GM10266 (cell line): ENCODE results near the gene MUC13.

Experiments used
- DNase-seq: peaks from one replicate; pipeline ENCODE4 v3.0.0; 2012; ENCODE audit errors: extremely low spot score
- TF ChIP-seq, protein P1 (sequence below): IDR thresholded peaks from 2 replicates; pipeline ENCODE4 v1.5.1; 2012; ENCODE audit warnings: mild to moderate bottlenecking, low read depth; ENCODE audit not compliant: control insufficient read depth, insufficient read depth; ENCODE audit errors: missing control alignments

MUC13 gene

DNA sequence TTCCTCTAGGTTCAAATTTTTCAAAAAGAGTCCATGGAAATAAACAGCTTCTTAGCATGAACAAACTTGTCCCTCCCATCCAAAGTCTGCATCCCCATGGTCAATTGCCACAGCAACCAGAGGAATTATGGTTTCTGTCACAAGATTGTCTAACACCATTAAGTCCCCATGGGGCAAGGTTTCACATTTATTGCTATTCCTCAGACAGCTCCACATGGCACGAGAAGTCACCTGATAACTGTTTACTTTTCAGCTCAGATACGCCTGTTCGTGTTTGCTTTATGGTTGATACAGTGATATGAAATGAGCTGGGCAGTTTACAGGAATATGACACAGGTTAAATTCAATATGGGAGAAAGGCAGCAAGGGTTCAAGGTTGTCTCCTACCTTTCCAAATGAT, 37.9 kb upstream of the MUC13 start:
- TF ChIP-seq, protein P1, sequence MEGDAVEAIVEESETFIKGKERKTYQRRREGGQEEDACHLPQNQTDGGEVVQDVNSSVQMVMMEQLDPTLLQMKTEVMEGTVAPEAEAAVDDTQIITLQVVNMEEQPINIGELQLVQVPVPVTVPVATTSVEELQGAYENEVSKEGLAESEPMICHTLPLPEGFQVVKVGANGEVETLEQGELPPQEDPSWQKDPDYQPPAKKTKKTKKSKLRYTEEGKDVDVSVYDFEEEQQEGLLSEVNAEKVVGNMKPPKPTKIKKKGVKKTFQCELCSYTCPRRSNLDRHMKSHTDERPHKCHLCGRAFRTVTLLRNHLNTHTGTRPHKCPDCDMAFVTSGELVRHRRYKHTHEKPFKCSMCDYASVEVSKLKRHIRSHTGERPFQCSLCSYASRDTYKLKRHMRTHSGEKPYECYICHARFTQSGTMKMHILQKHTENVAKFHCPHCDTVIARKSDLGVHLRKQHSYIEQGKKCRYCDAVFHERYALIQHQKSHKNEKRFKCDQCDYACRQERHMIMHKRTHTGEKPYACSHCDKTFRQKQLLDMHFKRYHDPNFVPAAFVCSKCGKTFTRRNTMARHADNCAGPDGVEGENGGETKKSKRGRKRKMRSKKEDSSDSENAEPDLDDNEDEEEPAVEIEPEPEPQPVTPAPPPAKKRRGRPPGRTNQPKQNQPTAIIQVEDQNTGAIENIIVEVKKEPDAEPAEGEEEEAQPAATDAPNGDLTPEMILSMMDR = no peak
- no peak for DNase-seq

DNA sequence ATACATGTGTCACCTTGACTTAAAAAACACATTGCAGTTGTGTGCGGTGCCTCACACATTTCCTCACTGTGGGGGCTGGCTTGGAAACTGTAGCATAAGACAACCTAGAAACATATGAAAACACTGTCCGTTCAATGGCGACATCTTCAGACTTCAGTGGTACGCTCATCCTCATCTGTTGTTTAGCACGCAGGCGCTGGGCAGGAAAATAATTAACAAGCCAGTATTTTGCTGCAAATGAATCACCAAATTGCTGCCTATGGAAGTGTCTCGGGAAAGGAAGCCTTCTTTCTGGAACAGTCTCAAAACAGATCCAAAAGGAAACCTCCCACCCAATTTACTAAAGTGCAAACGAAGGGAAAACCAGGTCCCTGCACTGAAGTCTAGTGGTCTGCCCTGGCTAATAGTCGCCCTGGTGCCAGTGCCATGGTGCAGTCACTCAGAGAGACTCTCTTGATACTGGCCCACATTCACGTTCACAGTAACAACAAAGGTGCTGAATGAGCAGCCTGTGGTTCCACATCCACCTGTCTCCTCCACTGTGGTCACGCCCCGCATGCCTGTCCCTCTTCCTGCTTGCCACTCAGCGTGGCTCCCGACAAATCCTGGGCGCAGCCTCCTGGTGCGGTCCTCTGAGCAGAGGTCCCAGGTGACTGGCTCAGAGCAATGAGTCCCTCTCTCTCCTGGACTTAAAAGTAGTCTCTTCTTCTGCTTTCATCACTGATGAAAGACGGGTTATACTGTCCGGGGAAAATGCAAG, 35.6 kb upstream of the MUC13 start:
- DNase-seq = no peak
- TF ChIP-seq, protein P1 = no peak

DNA sequence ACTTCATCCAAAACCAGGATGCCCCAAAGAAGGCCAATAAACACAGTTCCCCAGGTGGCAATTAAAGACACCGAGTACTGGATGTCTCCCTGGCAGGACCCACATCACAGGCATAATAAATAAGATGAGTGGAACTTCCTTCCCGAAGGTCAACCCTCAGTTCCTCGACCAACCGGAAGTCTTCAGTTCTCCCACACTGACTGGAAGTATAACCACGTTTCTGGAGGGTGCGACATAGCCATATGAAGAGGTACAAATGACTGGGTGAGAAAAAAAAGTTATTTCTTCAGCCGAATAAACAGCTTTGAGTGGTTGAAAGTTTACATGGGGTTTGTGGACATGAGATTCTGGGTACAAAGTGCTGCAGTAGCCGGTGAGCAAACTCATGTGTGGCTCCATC, 34.6 kb upstream of the MUC13 start:
- DNase-seq = no peak
- TF ChIP-seq, protein P1 = no peak

DNA sequence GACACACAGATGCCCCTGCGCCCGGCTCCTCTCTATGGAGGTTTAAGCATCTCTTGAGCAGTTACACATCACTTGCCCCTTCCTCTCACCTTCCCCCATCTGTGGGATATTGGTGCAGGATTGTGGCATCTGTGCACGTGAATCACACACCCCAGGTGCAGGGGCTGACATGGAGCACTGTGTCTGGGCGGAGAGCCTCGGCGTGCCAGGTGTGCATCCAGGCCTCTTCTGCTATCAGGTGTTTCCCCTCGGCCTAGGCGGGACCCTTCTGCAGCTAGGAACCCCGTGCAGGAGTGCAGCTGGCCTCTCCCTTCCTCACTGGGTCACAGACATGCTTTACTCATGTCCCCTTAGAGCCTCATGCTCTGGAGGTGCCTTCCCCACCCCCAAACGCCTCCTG, 33.4 kb upstream of the MUC13 start:
- TF ChIP-seq, protein P1 = no peak
- DNase-seq = no peak

DNA sequence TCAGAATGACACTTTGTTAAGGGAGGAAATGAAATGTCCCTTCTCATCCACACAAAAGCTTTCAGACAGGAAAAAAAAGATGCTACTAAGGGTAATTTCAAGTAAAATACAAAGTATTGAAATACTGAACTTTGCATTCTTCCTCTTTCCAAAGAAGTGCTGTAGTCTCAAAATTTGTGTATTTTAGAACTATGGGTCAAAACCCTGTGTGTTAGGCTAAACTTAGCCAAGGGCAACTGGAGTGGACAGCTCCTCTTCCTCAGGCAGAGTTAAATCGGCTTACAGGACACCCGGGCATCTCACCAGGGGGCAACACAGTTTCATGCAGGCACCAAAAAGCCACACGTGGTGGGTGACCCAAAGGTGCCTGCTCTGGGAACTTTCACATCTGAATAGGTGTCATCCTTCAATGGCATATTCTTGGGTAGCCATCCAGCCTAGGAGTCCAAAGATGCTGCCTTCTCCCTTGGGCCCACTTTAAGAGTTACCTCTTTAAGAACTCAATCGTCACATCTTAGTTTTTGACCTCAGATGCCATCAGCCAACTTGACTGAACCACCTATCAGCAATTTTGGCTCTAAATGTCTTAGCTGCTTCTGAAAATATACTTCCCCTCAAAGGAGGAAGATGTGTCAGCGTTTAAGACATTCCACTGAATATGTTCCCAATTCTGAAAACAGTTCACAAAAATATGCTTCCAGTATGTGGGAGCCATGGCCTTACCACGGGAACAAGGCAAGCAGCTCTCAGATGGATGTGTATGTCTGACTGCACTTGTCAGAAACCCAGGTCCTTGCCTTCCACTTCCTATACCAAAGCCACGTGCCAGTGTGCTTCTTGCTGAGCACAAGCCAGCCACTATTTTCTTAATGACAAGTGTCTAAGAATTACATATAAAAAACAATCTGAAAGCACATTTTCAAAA, 32.2 kb upstream of the MUC13 start:
- TF ChIP-seq, protein P1 = no peak

DNA sequence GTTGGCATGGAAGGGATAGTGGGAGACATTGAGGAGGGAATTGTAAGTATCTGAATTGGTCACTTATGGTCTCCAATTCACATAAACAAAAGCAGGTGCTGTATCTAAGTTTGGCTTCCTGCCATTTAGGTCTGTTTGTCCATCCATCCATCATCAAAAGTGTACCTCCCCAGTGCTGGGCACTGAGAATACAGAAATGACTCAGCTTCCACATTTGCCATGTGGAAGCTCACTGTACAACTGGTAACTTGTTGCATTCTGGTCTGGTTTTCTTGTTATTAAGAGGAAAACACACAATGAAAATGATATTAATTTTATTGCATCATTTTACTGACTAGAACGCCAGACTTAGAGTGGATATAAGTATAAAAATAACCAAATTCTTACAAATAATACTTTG, 30.9 kb upstream of the MUC13 start:
- DNase-seq = no peak
- TF ChIP-seq, protein P1 = no peak

More for the DNA sequence above, 32.2 kb upstream of the MUC13 start:
- DNase-seq = no peak

DNA sequence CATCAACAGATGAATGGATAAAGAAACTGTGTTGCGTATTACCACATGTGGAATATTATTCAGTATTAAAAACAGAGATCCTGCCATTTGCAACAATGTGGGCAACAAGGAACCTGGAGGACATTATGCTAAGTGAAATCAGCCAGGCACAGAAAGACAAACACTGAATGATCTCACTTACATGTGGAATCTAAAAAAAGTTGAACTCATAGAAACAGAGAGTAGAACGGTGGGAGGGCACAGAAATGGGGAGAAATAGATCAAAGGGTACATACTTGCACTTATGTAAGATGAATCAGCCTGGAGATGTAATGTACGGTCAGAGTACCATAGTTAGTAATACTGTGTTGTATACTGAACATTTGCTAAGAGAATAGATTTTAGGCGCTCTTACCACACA, 29.8 kb upstream of the MUC13 start:
- DNase-seq = no peak
- TF ChIP-seq, protein P1 = no peak
